Nephron progenitor cell (in vitro differentiated cells): ENCODE measurements around the gene ZDHHC1.

Experiments used
- DNase-seq: peaks from one replicate; pipeline ENCODE4 v3.0.0; 2021
- H3K27ac Mint-ChIP-seq: 2 replicates; pipeline ENCODE4 v1.8.0; 2021; ENCODE audit warnings: mild to moderate bottlenecking, moderate library complexity, mixed read lengths
- H3K27me3 Mint-ChIP-seq: 2 replicates; pipeline ENCODE4 v1.8.0; 2021; ENCODE audit warnings: mild to moderate bottlenecking, low read depth, mixed read lengths; ENCODE audit not compliant: poor library complexity
- H3K36me3 Mint-ChIP-seq: 2 replicates; pipeline ENCODE4 v1.8.0; 2021; ENCODE audit warnings: low read depth, mixed read lengths
- H3K4me1 Mint-ChIP-seq: 2 replicates; pipeline ENCODE4 v1.8.0; 2021; ENCODE audit warnings: mixed read lengths
- H3K4me3 Mint-ChIP-seq: 2 replicates; pipeline ENCODE4 v1.8.0; 2021; ENCODE audit warnings: mild to moderate bottlenecking, moderate library complexity, mixed read lengths
- H3K9me3 Mint-ChIP-seq: 2 replicates; pipeline ENCODE4 v1.8.0; 2021; ENCODE audit warnings: mild to moderate bottlenecking, moderate library complexity, mixed read lengths
- CTCF ChIP-seq: fragments of 200-600 bp; sonication (generic); IDR thresholded peaks from 2 replicates; pipeline ENCODE4 v1.5.0; 2021; ENCODE audit warnings: antibody characterized with exemption

ZDHHC1 gene

GRCh38 chr16:67429799-67430503 is 13.7 kb upstream of the ZDHHC1 start:
- no peak for TF ChIP-seq CTCF
- no peak for DNase-seq
- peak overlapping the region; percentile 82 for H3K4me3 Mint-ChIP-seq
- peaks cover 71% of the 10 kb centered on the region for H3K4me1 Mint-ChIP-seq
- no peaks in the 10 kb centered on the region for H3K9me3 Mint-ChIP-seq
- H3K27ac Mint-ChIP-seq = no peak overlapping the region
- peaks cover 6% of the 10 kb centered on the region for H3K36me3 Mint-ChIP-seq
- peaks cover 71% of the 10 kb centered on the region for H3K27me3 Mint-ChIP-seq

- H3K36me3 Mint-ChIP-seq = peaks cover 3% of the 10 kb centered on the region
- no peak overlapping the region for H3K27ac Mint-ChIP-seq
- TF ChIP-seq CTCF = no peak
Observed at GRCh38 chr16:67429053-67429798, 12.9 kb upstream of the ZDHHC1 start.

GRCh38 chr16:67428146-67428731 is 12.0 kb upstream of the ZDHHC1 start:
- no peak overlapping the region for H3K4me3 Mint-ChIP-seq
- H3K27ac Mint-ChIP-seq = no peak overlapping the region
- H3K9me3 Mint-ChIP-seq = no peaks in the 10 kb centered on the region
- peak; percentile 84 for TF ChIP-seq CTCF
- DNase-seq = peak; percentile 86
- H3K36me3 Mint-ChIP-seq = no peaks in the 10 kb centered on the region
- H3K27me3 Mint-ChIP-seq = peaks cover 72% of the 10 kb centered on the region
- peaks cover 71% of the 10 kb centered on the region for H3K4me1 Mint-ChIP-seq

More at GRCh38 chr16:67429053-67429798, 12.9 kb upstream of the ZDHHC1 start:
- Mint-ChIP-seq H3K9me3 (no peaks in the 10 kb centered on the region), H3K27me3 (peaks cover 77% of the 10 kb centered on the region), H3K4me3 (peak overlapping the region; percentile 67), H3K4me1 (peaks cover 71% of the 10 kb centered on the region)
- no peak for DNase-seq

GRCh38 chr16:67426950-67427349 is 10.7 kb upstream of the ZDHHC1 start:
- H3K36me3 Mint-ChIP-seq = no peaks in the 10 kb centered on the region
- peaks cover 70% of the 10 kb centered on the region for H3K4me1 Mint-ChIP-seq
- TF ChIP-seq CTCF = no peak
- H3K27me3 Mint-ChIP-seq = peaks cover 65% of the 10 kb centered on the region
- H3K27ac Mint-ChIP-seq = no peak overlapping the region
- DNase-seq = no peak
- H3K4me3 Mint-ChIP-seq = no peak overlapping the region
- H3K9me3 Mint-ChIP-seq = no peaks in the 10 kb centered on the region

- Mint-ChIP-seq H3K9me3 (no peaks in the 10 kb centered on the region), H3K27me3 (peaks cover 68% of the 10 kb centered on the region), H3K36me3 (no peaks in the 10 kb centered on the region), H3K27ac (no peak overlapping the region), H3K4me1 (peaks cover 65% of the 10 kb centered on the region), H3K4me3 (no peak overlapping the region)
- DNase-seq = no peak
- TF ChIP-seq CTCF = no peak
Observed at GRCh38 chr16:67426022-67426421, 9.7 kb upstream of the ZDHHC1 start.
